Measurements from ENCODE around the gene KCNQ1. TPM values are rescaled to one million over a fixed set of nuclear protein-coding genes. Genes with fewer than 3 reads are reported as not detected.

Gene KCNQ1
- total and polyA plus RNA-seq, 4 donors = 15.4 to 41.7 (median 26.2) TPM

DNA sequence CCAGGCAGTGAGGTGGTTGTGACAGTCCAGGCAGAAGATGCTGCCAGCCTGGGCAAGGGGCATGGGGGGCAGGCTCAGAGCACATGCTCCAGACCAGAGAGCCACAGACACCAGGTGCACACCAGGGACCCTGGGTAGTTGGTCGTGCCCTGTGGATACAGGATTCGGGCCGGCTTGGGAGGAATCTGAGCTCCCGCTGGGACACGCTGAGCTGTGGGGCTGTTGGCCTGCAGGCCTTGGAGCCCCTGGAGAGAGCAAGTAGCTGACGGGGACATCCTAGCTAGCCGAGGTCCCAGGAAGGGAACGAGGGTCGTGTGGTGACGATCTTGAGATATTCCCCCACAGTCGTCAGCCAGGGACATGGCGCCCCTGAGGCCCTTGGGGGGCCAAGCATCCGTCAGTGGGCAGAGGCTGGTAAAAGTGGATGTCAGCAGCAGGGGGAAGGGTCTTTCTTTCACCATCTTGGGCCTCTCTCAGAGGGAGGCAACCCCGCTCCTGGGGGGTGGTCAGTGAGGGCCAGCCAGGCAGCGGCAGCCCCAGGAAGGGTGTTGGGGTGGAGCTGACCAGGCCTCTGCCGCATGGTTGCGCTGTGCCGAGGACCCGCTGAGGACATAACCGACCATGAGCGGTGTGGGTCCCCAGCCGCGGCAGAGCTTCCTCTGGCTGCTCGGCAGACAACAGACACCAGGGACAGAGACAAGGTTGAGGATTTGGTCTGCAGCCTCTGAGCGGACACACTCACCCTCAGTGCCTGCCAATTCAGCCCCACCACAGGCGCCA, 396.8 kb downstream of the KCNQ1 start:
- WGBS, 2 donors = 93% methylated on average over 24 to 26 of the region's 26 CpGs
- ATAC-seq (ENCODE audit: insufficient read depth, low FRiP score) = no peak
- Histone ChIP-seq H3K9me3 (ENCODE audit: control insufficient read depth in 4 of 4, insufficient read depth in 3 of 4, low read length in 3 of 4) (no peaks in the 10 kb centered on the region), H3K4me1 (ENCODE audit: control insufficient read depth in 5 of 5, insufficient read depth in 5 of 5, low read length in 5 of 5) (peaks cover 0 to 40% (median 9%) of the 10 kb centered on the region in 5 donors), H3K36me3 (ENCODE audit: control insufficient read depth in 4 of 4, insufficient read depth in 4 of 4, low read length in 4 of 4) (no peaks in the 10 kb centered on the region), H3K27me3 (ENCODE audit: control insufficient read depth in 3 of 3, insufficient read depth in 3 of 3, low read length in 2 of 3) (no peaks in the 10 kb centered on the region), H3K4me3 (no peak overlapping the region), H3K9ac (ENCODE audit: insufficient read depth in 1 of 2, low read length in 2 of 2) (no peak overlapping the region), H3K27ac (ENCODE audit: low read depth in 1 of 2, low read length in 1 of 2) (no peak overlapping the region)
- no peak for TF ChIP-seq CTCF (IDR thresholded peaks at IDR 0.05; ENCODE audit: control extremely low read depth, extremely low read depth)
- DNase-seq = no peak

DNA sequence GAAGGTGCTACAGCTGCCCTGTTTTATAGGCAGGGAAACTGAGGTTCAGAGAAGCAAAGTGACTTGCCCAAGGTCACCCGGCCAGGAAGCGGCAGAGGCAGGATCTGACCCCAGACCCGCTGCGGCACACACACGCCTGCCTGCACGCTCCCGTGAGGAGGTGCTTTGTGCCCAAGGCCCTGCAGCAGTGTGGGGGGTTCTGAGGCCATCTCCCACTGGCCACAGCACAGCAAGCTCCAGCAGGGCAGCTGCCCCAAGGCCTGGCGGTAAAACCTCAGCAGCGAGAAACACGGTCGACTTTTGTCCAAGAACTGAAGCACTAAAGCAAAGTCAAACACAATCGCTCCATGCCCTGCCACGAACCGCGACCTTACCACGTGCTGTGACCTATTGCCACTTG, 398.1 kb downstream of the KCNQ1 start:
- no peak for DNase-seq
- Histone ChIP-seq H3K36me3 (ENCODE audit: control insufficient read depth in 4 of 4, insufficient read depth in 4 of 4, low read length in 4 of 4) (no peaks in the 10 kb centered on the region), H3K4me1 (ENCODE audit: control insufficient read depth in 5 of 5, insufficient read depth in 5 of 5, low read length in 5 of 5) (peaks cover 0 to 27% (median 2%) of the 10 kb centered on the region in 5 donors), H3K4me3 (no peak overlapping the region), H3K9me3 (ENCODE audit: control insufficient read depth in 4 of 4, insufficient read depth in 3 of 4, low read length in 3 of 4) (peaks cover 0 to 3% (median 0%) of the 10 kb centered on the region in 4 donors), H3K27me3 (ENCODE audit: control insufficient read depth in 3 of 3, insufficient read depth in 3 of 3, low read length in 2 of 3) (no peaks in the 10 kb centered on the region), H3K27ac (ENCODE audit: low read depth in 1 of 2, low read length in 1 of 2) (no peak overlapping the region), H3K9ac (ENCODE audit: insufficient read depth in 1 of 2, low read length in 2 of 2) (no peak overlapping the region)
- no peak for TF ChIP-seq CTCF (IDR thresholded peaks at IDR 0.05; ENCODE audit: control extremely low read depth, extremely low read depth)
- 95 to 97% methylated on average over 16 of the region's 16 CpGs for WGBS, 2 donors
- ATAC-seq (ENCODE audit: insufficient read depth, low FRiP score) = no peak

DNA sequence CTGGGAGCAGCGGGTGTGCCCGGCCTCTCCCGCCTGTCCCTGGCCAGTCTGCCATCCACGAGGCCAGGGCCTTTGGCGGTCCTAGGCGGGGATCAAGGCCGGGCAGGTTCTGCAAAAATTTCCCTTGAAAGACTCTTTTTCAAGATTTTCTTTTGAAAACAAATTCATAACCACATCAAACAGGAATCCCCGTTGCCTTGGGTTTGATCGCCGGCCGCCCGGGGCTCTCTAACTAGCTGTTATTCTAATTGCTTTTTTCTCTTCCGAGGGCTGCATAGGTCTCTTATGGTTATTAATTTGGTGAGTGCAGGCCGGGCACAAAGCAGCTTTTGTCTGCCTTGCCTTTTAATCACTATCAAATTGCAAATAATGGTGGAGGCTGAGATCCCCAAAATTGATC, 398.7 kb downstream of the KCNQ1 start:
- ATAC-seq (ENCODE audit: insufficient read depth, low FRiP score) = no peak
- Histone ChIP-seq H3K4me3 (no peak overlapping the region), H3K27ac (ENCODE audit: low read depth in 1 of 2, low read length in 1 of 2) (no peak overlapping the region), H3K27me3 (ENCODE audit: control insufficient read depth in 3 of 3, insufficient read depth in 3 of 3, low read length in 2 of 3) (no peaks in the 10 kb centered on the region), H3K9me3 (ENCODE audit: control insufficient read depth in 4 of 4, insufficient read depth in 3 of 4, low read length in 3 of 4) (peaks cover 0 to 3% (median 0%) of the 10 kb centered on the region in 4 donors), H3K9ac (ENCODE audit: insufficient read depth in 1 of 2, low read length in 2 of 2) (no peak overlapping the region), H3K36me3 (ENCODE audit: control insufficient read depth in 4 of 4, insufficient read depth in 4 of 4, low read length in 4 of 4) (peaks cover 0 to 3% (median 0%) of the 10 kb centered on the region in 4 donors), H3K4me1 (ENCODE audit: control insufficient read depth in 5 of 5, insufficient read depth in 5 of 5, low read length in 5 of 5) (peaks cover 0 to 22% (median 2%) of the 10 kb centered on the region in 5 donors)
- WGBS, 2 donors = 88 to 94% methylated on average over 14 of the region's 14 CpGs
- DNase-seq = no peak
- no peak for TF ChIP-seq CTCF (IDR thresholded peaks at IDR 0.05; ENCODE audit: control extremely low read depth, extremely low read depth)
